Measurements from ENCODE around the gene MGST3.
"Not testable (repeated sequence)": the region's sequence is repeated elsewhere in the genome, so short reads cannot be mapped to it uniquely, and the experiment has no call there.

Gene MGST3

DNA sequence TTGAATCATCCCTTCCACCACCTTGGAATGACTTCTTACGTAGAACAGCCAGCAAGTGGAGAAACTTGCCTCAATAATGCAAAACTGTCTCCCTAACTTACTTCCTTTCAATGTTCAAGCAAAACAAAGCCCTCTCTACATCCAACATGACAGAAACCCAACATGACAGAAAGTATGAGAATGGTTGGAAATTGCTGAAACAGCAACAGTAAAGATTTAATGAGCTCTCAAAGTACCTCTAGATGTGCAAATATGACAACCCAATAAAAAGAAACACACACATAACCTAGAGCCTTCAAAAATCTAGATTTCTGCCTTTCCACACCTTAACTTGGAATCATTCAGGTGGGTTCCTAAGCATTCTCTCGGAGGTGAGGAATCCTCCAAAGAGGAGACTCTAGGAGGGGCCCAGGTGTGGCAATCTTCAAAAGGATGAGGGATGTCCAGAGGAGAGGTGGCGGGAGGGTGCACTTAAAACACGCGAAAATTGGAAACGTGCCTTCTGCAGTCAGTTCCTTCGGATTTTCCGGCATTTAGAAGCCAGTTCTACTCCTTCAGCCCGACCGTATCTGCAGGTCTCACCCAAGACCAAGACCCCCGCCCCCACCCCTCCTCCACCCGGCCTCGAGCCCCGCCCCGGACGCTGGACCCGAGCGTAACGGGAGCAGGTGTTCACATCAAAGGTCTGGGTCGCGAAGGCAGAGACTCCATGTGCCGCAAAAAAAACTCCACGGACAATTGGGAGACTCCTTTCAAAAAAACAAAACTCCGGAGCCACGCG is 996 bp upstream of the MGST3 start:
- peak; percentile 77 for DNase-seq

DNA sequence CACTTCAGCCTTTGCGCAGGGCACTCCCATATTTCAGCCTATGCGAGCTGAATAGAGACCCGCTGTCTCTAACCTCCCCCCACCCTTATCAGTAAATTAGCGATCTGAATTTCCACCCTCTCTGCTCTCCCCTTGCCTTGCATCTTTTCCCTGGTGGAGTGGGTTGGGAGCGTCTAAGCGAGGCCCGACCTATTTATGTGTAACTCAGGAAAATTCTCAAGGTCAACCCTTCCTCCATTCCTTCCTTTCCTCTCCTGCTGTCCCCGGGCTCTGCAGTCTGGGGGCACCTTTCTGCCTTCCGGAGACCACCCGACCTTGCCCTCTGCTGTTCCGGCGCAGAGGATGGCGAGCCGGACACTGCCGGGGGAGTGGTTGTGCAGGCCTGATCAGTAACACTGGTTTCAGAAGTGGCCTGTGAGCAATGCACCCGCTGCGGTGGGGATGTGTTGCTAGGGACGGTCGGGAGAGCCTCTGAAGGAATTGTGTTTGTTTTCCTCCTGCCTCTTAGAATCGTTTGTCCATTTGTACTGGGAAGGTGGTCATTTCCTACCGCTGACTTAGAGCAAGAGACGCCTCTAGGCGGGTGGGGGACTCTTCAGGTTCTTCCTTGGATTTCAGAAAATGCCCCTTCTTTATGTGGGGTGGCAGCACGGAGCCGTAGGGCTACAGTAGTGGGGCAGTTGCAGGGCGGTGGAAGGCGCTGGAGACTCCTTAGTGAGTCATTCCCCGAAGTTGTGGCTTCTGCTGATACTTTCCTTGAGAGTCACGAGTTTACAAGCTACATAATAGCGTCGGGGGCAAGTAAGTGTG is 513 bp downstream of the MGST3 start:
- no peak for DNase-seq

DNA sequence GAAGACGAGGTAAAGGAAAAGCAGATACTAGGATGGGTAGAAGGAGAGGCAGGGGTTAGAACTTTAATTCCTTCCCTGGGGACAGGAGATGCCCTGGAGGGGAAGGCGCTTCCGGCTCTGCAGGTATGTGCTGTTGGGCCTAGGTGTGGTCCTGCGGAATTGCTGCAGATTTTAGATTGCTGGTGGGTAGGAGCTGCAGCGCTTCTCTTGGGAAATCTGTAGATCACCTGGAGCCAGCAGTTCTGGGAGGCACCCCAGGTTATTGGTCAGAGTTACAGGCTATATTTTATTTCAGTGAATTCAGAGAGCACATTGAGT is 1.1 kb downstream of the MGST3 start:
- DNase-seq, result no peak

DNA sequence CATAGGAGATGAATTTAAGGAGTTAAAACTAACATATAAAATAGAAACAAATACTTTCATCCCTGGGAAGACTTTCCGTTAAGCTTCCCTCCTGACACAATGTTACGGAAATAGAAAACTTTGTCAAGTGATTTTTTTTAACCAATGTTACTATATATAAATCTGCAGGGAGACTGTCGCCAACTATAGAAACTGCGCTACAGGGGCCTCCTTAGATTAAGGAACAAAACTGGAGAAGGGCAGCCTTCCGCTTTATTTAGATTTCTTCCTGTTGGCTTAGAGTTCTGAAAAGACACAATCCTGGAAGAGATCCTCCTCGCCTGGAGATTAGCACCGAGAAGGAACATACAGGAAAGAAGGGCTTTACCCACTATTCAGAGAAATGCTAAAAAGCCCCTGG is 1.5 kb downstream of the MGST3 start:
- no peak for DNase-seq

DNA sequence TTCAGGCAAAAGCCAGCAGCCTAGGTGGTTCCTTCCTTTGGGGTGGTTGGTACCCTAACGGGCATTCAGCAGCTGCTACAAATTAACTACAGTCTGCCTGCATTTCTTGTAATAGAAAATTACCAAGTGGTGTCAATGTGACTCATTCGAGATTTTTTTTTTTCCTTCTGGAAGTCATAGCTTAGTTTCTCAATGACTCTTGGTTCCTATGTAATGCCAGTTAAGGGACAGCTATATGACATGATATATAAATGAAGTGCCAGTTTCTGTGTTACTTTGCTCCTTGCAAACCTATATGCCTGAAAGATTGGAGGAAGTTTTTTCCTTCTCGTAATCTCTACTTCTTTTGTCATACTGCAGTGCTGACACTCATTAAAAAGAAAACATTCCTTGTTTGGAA is 2.6 kb downstream of the MGST3 start:
- DNase-seq, result no peak

DNA sequence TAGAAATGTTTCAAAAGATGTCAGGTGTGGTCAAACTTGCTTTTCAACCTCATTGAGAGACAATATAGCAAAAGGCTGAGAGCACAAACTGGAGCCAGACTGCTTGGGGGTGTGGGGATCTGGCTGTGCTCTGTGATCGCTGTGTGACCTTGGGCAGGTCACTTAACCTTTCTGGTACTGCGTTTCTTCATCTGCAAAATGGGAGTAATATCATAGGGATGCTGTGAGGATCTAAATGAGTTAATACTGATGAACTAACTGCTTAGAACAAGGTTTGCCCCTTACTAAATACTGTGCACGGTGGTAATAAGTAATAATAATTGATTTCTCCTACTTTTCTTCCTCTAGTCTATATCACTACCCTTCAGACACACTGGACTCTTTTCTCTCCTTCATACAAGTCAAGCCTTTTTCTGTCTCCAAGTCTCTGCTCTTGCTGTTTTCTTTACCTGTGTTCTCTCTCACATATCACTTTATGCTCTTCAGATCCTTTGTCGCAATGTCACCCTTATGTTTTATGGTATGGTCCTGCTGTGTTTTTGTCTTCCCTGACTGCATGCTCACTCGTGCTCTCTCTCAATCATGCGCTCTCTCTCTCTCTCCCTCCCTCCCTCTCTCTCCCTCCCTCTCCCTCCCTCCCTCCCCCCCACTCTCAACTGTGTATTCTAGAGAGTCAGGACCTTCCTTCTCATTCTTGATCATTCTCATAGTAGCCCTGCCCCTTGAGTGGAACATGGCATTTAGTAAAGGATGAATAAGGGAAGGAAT is 3.3 kb downstream of the MGST3 start:
- DNase-seq, result no peak

DNA sequence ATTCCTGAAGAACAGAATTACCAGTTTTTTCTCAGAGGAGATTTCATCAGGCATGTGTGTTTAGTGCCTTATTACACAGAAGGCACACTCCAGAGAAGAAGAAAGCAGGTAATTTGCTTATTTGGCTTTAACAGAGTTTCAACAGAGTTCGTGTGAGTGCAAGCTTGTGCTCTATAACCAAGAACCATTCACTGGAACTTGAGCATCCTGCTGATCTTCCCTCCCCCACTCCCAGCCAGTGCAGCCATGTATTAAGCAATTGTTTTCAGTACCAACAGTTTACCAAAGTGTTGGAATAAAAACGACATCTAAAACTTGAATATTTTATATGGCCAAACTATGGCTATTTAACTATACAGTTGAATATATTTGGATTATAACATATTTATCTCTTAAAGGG is 4.3 kb downstream of the MGST3 start:
- no peak for DNase-seq

DNA sequence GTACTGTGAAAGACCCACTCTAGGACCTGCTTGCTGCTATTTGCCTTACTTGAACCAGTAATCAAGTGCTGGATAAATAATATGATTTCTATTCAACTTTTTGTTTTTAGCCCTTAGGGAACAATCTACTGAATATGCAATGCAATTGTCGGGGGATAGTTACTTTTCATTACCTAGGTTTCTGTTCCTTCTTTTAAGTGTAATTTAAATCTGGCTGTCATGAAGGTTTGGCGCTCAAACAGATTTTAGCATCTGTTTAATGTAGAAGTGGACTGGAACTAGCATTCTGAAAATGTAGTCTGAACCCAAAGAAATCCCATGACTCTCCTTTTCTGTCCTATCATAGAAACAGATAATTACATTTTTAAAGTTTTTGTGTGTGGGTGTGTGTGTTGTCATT is 4.8 kb downstream of the MGST3 start:
- no peak for DNase-seq

DNA sequence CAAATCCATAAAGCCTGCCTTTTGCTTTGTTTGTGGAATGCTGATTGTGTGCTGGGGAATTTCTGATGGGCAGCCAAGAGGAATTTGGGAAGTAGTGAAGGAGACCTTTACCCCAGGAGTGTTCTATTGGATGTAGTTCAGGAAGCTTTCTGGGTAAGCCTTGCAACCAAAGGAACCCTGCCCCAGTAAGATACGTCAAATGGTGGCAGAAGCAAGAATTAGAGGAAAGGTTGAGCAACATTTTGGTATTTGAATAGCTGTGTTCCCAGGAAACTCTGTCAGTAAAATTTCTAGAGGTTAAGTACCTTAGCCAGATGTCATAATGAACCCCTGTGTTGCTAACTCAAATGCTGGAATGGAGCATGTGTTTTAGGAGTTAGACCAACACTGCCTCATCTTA is 6.4 kb downstream of the MGST3 start:
- no peak for DNase-seq

DNA sequence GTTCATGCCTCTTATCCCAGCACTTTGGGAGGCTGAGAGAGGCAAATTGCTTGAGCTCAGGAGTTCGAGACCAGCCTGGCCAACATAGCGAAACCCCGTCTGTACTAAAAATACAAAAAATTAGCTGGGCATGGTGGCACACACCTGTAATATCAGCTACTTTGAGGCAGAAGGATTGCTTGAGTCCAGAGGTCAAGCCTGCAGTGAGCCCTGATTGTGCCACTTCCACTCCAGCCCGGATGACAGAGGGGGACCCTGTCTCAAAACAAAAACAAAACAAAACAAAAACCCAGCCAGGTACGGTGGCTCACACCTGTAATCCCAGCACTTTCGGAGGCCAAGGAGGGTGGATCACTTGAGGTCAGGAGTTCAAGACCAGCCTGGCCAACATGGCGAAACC is 7.2 kb downstream of the MGST3 start:
- not testable (repeated sequence) for DNase-seq

DNA sequence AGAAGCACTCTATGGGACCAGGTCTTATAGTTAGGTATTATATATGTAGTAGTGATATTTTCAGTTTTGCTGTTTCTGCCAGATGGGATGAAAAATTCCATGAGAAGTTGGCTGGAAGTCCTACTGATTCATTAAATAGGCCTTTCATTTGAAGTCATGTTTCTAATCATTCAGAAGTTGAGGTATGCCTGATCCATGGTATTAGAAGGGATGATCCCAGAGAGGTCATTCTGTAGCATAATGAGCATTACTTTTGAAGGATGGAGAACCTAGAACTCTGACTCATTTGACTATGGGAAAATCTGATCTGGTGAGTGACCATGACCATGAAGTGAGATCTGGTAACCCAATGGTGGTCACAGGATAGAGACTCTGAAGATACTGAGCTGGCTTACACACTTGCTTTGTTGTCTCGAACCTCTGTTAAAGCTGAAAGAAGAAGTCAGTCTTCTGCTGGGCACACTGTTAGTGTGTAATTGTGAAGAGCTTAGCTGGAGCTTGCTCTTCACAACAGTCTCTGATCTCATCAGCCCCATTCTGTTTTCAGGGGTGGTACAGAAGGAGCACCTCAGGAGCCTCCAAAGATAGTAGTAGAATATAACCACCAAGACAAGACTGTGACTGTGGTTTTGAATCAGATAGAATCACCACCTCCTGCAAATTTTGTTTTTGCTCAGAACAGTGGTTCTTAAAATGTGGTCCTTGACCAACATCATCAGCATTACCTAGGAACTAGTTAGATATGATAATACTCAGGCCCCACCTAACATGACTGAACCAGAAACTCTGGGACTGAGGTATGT is 9.0 kb downstream of the MGST3 start:
- DNase-seq, result no peak

DNA sequence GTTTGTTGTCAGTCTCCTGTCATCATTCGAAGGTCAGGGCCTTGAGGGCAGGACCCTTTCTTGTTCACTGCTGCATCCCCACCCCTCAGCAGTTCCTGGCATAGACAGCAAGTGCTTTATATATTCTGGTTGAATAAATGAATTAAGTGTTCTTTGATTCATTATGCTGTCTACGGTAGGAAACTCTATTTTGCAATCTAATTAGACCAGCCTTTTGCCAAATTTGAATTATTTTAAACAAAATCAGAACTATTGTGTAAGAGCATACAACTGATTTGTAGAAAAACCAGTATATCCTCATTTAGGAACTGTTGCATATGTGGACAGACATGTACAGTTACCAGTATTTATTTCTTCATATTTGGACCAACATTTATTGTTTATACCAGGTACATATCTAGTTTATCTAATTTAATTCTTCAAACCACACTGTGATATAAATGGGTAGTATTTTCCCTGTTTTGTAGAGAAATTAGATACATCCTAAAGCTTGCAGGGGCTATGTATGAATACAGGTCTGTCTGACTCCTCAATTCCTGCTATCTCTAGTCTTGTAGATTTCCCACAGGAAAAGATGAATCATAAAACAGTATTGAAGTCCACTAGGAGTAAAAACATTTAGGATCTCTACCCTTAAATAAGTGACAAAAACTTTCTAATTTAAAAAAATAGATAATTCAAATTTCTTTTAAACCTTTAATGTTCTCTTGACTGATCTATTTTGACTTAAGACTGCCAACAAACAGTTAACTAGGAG is 10.4 kb downstream of the MGST3 start:
- no peak for DNase-seq

DNA sequence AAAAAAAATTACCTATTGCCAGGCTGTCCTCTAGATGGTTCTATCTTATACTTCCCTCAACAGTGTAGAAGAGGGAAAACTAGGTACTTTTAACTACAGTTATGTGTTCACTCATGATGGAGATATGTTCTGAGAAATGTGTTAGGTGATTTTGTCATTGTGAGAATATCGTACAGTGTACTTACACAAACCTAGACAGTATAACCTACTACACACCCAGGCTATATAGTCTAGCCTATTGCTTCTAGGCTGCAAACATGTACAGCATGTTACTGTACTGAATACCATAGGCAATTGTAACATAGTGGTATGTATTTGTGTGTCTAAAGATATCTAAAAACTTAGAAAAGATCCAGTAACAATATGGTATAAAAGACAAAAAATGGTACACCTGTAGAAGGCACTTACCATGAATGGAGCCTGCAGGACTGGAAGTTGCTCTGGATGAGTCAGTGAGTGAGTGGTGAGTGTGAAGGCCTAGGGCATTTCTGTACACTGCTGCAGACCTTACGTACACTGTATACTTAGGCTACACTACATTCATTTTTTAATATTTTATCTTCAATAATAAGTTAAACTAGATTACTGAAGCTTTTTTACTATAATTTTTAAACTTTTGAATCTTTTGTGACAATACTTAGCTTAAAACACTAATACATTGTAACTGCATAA is 13.2 kb downstream of the MGST3 start:
- DNase-seq, result no peak

DNA sequence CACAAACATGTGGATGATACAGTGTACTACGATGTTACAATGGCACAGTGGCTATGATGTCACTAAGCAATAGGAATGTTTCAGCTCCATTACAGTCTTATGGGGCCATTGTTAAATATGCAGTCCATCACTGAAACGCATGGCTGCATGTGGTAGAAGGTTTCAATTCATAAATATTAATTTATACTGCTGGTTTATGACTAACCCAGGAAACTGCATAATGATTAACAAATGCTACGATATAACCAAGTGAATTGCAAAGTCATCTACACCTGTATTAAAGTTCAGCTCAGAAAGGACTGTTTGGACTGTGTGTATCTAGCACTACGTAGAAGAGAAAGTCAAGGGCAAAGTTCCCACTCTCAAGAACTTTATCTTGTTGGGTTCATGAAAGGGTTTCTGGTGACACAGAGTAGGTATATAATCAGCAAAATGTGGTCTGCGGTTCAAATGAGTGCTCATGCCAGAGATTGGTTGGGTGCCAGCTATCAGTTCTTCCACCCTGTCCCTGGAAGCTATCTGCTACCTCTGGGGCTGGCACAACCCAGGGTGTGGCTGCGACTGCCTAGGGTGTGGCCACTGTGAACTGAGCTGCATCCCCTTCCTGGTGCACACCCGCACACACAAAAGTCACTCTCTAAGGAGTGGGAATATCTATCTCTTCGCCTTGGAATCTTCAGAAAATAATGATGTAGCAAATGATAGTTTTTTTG is 14.8 kb downstream of the MGST3 start:
- no peak for DNase-seq

DNA sequence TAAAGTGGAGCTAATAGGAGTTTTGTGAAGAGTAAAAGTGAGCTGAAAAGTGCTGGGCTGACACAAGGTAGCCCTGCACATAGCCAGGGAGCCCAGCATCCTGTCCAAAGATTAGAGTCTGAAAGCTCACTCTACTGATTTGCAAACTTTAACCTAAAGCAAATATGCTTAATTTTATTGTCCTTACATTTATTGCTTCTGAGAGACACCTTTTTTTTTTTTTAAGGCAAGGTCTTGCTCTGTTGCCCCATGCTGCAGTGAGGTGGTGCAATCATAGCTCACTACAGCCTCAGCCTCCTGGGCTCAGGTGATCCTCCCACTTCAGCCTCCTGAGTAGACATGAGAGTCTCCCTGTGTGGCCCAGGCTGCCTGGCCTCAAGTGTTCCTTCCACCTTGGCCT is 16.5 kb downstream of the MGST3 start:
- no peak for DNase-seq

DNA sequence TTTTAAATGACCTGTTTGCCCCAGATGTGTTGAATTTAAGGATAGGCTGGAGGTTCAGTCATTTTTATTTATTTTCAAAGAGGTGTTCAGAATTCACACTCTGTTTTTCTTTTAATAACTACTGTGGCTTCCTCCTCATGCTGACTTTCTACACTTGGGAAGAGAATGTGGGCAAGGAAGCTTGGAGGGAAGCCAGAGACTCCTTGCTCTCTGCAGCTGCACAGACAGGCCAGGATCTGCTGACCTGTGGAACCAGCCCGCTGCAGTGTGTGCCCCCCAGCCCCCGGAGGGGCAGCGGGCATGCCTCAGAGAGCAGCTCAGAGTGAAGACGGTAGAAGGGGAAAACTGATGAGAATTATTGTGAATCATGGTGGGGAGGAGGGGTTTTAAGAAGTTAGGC is 16.9 kb downstream of the MGST3 start:
- DNase-seq, result no peak

DNA sequence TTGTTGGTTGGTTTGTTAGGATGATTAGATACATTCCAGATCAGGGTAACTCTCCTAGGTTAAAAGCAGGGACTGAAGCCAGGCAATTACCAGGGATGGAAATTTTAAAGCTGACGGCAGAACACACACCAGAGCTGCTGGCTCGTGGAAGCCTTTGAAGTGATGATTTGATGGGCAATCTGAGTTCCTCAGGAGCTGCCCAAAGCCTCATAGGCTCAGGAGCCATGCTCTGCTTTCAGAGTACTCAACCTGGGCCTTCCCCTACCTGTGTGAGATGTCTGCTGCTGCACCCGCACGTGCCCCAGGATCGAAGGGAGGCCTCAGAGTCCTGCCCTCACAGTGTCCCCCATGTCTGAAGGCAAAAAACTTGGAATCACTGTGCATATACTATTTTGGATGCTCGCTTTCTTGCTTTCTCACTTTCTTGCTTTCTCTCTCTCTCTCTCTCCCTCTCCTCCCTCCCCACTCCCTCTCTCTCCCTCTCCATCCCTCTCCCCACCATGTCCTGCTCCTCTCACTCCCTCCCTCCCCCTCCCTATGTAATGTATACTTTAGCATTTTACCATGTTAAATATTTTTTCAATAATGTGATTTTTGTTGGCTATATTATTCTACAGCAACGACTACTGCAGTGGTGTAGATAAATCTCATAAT is 18.0 kb downstream of the MGST3 start:
- DNase-seq, result no peak

DNA sequence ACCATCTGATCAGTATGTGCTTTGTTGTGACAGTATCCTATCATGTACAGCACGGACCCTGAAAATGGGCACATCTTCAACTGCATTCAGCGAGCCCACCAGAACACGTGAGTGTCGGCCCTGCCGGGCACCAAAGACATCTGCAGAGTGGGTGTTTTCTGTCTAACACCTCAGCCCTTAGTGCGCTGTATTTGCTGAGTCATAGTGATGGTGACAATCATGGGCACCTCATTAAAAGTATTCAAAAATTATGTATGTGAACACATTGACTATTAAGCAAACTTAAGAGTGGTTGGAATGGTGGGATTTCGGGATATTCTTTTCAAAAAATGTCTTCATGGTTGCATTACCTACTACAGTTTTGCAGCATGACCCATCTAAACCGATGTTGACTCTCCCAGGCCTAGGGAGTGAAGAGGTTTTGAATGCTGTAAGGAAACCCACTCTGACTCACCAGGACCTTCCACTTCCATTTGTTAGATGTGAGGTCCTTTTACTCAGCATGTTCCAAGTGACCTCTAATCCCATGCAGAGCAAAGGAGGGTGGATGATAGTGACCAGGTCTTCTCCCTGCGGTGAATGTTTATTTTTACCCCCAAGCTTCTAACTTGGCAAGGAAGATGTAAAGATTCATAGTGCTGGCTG is 20.1 kb downstream of the MGST3 start:
- no peak for DNase-seq

DNA sequence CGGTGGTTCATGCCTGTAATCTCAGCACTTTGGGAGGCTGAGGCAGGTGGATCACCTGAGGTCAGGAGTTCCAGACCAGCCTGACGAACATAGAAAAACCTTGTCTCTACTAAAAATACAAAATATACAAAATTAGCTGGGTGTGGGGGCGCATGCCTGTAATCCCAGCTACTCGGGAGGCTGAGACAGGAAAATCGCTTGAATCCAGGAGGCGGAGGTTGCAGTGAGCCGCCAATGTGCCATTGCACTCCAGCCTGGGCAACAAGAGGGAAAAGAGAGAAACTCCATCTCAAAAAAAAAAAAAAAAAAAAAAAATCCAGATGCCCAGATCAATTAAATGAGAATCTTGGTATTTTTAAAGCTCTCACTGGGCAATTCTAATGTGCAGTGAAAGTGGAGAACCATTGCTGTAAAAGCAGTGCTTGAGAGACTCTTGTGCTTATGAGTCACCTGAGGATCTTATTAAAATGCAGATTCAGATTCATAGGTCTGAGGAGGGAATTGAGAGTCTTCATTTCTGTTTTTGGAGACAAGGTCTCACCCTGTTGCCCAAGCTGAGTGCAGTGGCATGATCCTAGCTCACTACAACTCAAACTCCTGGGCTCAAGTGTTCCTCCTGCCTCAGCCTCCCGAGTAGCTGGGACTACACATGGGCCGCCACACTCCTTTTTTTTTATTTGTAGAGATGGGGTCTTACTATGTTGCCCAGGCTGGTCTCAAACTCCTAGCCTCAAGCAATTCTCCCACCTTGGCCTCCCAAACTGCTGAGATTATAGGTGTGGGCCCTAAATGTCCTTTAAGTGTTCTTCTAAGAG is 27.9 kb downstream of the MGST3 start:
- DNase-seq, result not testable (repeated sequence)

Measured in DMS153 (cell line).